NCI-H1092 treated with DMSO at 0.1 percent for 48 hours (cell line): ENCODE data around the gene FAM219B.
"Not testable (repeated sequence)": the region's sequence is repeated elsewhere in the genome, so short reads cannot be mapped to it uniquely, and the experiment has no call there.

Source experiments
- DNase-seq: peaks from one replicate; lab custom pipeline; 2025; lab: John Stamatoyannopoulos, UW

FAM219B gene

GRCh38 chr15:74903676-74904075 is 3.0 kb downstream of the FAM219B start:
- no peak for DNase-seq

DNA sequence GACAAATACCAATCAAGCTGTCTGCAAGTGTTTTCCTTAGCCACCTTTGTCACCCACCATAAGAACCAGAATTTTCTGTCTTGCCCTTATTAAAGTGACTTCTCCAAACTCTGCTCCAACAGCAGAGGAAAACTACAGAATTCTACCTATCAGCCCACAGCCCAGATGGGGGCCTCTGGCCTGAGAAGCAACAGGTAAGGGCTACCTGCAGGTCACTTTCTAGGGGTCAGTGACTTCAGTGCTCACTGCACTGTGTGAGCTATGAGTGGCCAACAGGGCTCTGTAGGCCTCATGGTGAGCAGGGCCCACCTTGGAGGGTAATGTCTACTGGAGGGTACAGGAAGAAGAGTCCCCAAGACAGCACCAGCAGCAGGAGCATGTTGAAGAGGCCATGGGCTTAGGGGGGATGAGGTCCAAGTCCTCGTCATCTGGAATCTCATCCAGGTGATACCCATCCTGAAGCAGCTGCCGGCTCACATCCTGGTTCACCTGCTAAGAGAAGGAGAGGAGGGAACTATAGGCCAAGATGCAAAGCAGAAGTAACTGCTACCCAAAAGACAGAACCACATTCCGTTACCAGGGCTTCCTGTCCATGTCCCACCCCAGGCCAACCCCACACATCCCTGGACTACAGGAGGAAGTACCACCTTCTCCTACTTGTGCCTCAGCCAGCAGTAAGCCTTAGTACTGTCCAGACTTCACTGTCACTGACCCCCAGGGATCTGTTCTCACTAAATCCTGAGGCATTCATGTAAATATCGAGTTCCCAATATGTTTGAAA is 4.2 kb downstream of the FAM219B start:
- no peak for DNase-seq

DNA sequence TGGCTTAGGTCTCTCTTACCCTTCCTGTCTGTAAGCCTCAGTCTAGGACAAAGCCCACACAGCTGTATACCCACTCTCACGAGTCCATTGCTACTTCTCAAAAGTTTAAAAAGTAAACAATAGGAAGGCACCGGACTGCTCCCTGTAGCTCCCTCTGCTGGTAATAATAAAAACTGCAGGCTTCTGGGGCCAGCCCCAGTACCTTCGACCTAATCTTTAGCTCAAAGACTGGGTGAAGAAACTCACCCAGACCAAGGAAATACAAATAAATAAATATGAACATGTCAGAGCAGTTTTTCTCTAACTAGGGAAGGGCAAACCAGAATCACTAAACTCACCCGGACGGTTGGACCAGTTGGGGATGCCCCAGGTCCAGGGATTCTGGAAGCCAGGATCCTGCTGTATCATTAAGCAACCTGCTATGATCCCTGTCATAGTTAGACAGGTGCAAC is 5.0 kb downstream of the FAM219B start:
- DNase-seq: peak; percentile 21

DNA sequence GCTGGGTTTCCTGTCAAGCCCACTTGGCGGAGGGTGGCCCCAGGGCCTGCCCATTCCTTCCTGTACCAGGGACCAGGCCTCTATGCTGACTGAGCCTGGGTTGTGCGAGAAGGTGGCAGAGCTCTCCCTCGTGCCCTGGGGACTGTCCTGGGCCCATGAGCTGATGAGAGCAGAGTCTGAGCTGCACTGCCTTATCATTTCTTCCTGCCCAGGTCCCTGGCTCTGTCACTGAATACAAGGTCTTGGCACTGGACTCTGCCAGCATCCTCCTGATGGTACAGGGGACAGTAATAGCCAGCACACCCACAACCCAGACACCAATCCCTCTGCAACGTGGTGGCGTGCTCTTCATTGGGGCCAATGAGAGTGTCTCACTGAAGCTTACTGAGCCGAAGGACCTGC is 9.3 kb downstream of the FAM219B start:
- no peak for DNase-seq

DNA sequence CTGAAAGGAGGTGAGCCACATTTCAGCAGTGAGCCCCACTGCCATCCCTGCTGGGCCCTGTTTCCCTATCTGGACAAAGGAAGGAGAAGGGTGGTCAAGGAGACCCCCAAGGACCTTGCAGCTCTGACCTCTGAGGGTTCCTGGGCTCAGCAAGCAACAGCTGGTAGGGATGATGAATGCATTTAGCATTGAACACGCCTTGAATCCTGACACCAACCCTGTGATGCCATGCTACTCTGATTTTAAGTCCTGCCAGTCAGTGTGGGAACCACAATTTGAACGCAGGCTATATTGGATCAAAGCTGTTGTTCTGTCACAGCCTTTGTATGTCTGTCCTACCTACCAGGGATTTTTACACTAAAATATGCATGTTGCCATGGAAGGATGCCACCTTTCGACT is 10.3 kb downstream of the FAM219B start:
- DNase-seq: no peak

DNA sequence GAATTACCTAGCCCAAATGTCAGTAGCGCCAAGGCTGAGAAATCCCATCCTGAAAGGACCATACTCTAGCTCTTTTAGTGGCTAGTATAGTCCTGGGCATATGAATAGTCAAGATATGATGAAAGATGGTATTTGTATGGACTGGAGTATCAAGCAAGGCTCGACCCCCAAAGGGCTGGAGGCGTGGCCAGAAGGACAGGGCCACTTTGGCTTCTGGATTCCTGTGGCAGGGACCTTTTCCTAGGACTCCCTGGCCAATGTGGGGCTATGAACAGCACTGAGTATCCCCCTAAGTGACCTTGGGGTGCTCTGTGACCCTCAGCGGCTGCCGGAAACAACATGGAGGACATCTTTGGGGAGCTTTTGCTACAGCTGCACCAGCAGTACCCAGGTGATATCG is 10.8 kb downstream of the FAM219B start:
- no peak for DNase-seq

- DNase-seq: not testable (repeated sequence)
Measured at GRCh38 chr15:74894383-74894782, 12.3 kb downstream of the FAM219B start.

DNA sequence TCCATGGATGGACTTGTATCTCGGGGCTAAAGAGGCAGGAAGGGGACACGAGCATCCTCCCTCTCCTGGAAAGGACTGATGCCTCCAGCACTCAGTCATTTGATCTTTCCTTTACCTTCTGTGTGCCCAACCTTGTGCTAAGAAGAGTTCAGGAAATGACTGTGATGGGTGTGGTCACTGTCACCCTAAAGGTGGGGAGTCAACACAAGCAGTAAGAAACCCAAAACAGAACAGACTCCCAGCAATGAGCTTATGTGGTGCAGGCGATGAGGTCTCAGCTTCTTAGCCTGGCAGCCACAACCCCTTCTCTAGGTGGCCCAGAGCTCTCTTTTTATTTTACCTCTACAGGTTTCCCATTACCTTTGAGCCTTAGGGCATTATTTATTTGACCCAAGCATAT is 13.0 kb downstream of the FAM219B start:
- DNase-seq: no peak

- DNase-seq: no peak
Measured at GRCh38 chr15:74892931-74893330, 13.7 kb downstream of the FAM219B start.

DNA sequence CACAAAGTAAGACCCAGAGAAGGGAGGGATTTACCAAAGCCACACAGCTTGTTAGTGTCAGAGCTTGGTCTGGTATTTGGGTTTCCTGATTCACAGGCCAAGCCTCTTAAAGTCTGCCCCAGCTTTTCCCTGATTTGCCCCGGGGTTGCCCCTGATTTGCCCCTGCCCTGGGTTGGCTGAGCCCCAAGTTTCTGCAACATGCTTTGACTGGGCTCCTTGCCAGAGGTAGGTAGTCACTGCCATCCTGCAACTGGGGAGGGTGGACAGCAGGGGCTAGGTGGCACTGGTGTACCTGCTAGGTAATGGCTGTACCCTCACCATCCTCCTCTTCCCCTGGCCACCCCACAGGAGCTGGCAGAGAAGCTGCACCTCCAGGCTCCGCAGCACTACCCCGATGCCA is 14.3 kb downstream of the FAM219B start:
- no peak for DNase-seq

DNA sequence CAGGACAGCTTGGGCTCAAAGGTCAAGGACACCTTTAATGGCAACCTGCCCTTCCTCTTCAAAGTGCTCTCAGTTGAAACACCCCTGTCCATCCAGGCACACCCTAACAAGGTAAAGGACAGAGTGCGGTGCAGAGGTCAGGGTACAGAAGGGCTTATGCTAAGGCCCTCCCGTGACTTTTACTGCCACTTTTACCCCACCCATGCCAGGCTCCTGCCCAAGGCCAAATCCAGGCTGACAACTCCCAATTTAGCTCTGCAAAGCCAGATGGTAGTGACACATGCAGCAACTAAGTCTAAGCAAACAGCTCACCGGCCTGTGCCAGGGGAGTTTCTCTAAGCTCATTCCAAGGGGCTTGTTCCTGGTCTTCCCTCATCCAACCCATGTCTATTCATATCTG is 15.2 kb downstream of the FAM219B start:
- no peak for DNase-seq

DNA sequence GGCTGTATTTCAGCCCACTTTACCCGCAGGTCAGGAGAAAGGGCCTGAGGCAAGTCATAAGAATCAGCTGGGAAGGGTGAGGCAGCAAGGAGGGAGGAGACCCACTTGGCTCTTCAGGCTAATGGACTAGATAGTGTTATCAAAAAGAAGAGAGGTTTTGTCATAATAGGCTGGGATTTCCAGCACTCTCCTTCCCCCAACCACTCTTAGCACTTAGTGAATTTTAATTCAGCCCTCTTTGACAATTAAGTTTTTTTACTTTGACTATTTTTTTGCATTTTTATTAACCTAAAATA is 16.0 kb downstream of the FAM219B start:
- no peak for DNase-seq

- DNase-seq: peak; percentile 45
Measured at GRCh38 chr15:74889883-74890664, 16.6 kb downstream of the FAM219B start, which contains the start of gene MPI. TSS of gene MPI (plus strand) at chr15:74890042. CDS start at chr15:74890074, 32 bp downstream.

DNA sequence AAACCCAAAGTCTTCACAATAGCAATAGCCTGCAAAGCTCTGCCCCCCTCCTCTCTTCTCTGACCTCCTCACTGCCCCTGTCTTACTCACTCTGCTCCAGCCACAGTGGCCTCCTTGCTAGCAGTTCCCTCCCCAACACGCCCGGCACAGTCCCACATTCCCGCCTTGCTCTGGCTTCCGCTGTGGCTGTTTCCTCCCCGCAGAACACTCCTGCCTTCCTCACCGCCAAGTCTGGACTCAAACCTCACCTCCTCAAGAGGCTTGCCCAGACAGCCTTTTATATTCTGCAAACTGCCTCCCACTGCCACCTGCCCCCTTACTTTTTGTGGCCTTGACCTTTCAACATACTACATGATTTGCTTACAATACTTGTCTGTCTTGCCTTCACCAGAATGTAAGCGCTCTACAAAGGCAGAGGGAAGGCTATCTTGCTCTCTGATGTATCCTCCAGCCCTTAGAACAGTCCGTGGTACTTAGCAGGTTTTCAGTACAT is 17.2 kb downstream of the FAM219B start:
- no peak for DNase-seq

DNA sequence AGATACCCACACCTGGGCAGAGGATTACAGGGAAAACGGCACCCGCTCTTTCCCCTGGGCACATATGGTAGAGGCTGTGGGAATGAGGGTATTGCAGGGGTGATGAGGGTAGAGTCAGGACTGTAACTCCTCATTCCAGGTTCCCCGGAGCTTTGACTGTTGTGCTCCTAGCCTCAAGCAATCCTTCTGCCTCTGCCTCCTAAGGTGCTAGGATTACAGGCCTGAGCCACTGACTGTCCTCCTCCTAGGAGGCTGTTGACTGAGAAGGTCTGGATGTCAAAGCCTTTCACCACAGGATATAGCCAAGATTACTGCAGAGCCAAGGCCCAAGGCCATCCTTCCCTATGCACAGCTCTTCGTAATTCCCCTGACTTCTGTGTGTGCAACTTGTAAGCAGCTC is 17.9 kb downstream of the FAM219B start:
- no peak for DNase-seq

GRCh38 chr15:74887537-74888193 is 19.0 kb downstream of the FAM219B start:
- DNase-seq: not testable (repeated sequence)

- DNase-seq: no peak
Measured at GRCh38 chr15:74885461-74885860, 21.2 kb downstream of the FAM219B start.

GRCh38 chr15:74884428-74885223 is 22.0 kb downstream of the FAM219B start:
- no peak for DNase-seq

DNA sequence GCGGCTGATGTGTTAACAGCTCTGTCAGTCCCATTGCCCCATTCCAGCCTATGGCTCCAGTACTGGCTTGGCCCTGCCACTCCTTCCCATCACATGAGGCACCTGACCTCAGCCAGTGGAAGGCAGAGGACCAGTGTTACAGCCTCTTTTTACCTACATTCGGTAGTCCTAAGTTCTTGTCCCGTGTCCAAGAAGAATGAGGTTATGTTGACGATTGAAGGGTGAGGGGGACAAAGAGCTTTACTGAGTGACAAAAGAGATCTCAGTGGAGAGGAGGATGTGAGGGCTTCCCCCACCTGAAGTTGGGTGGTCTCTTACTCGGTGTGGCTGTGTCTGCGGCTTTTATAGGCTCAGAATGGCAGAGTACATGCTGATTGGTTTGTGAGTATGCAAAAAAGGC is 24.1 kb downstream of the FAM219B start:
- DNase-seq: no peak

DNA sequence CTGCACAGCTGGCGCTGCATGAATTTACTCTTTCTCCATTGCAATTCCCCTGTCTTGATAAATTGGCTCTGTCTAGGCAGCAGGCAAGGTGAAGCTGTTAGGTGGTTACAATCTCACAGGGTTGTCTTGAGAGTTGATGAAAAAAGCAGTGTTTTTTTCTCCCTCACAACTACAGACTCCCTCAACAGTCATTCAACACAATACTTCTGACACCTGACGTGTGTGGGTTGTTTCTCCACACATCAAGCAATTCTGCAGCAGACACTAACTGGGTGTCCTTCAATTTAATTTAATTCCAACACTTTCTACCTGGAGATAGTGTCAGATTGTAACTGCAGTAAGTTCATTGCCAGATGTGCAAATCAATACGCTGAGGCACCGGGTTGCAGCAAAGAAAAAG is 28.4 kb downstream of the FAM219B start:
- DNase-seq: no peak

- no peak for DNase-seq
Measured at GRCh38 chr15:74873756-74874424, 32.8 kb downstream of the FAM219B start.
